T-cell (primary cell): ENCODE measurements around the gene OR6M1. TPM values are rescaled to one million over a fixed set of nuclear protein-coding genes. Genes with fewer than 3 reads are reported as not detected.

ENCODE experiments used
- ATAC-seq, 4 experiments: fragments of 200-7000 bp in 3 of 4; fragments of 150-1000 bp in 1 of 4; cut with Tn5 transposase; replicated peaks in 1 of 4; 1 replicate in 3 of 4; 2 replicates in 1 of 4; pipeline ENCODE4 v1.10.0; 2021; ENCODE audit warnings: moderate library complexity in 3 of 4, mild to moderate bottlenecking in 2 of 4, moderate number of reproducible peaks in 1 of 4
- CTCF ChIA-PET, 2 donors: fragments of 300-600 bp; sonication (Branson Sonifier 250); formaldehyde crosslinking; loops; one replicate each; lab custom pipeline; 2022; ENCODE audit warnings: antibody characterized with exemption in 2 of 2; lab: Charles Lee
- POLR2A ChIA-PET, 2 donors: fragments of 300-600 bp; sonication (Branson Sonifier 250); formaldehyde crosslinking; loops; one replicate each; lab custom pipeline; 2022; ENCODE audit warnings: antibody characterized with exemption in 2 of 2; lab: Charles Lee
- DNase-seq, 35 experiments: peaks; one replicate each; pipeline versions ENCODE4 v3.0.0 to v3.0.0-alpha.2; 2013 to 2023
- H3K27ac ChIP-seq: one replicate; pipeline ENCODE4 v1.5.1; 2013; ENCODE audit warnings: low read length
- H3K27me3 ChIP-seq, 2 experiments: replicated peaks in 1 of 2; 1 replicate in 1 of 2; 2 replicates in 1 of 2; pipeline versions ENCODE4 v1.6.1 to v1.7.0; 2013; ENCODE audit warnings: low read length in 1 of 2, mixed read lengths in 1 of 2; ENCODE audit not compliant: control insufficient read depth in 2 of 2, insufficient read depth in 2 of 2; ENCODE audit errors: extremely low read depth in 1 of 2
- H3K36me3 ChIP-seq, 2 donors: 1 replicate in 1 of 2; 2 replicates in 1 of 2; pipeline versions ENCODE4 v1.6.1 to v1.7.0; 2013; ENCODE audit warnings: low read length in 1 of 2; ENCODE audit not compliant: control insufficient read depth in 2 of 2, insufficient read depth in 1 of 2; ENCODE audit errors: extremely low read depth in 1 of 2
- H3K4me1 ChIP-seq, 2 experiments: 1 replicate in 1 of 2; 2 replicates in 1 of 2; pipeline versions ENCODE4 v1.6.1 to v1.7.0; 2013; ENCODE audit warnings: low read length in 2 of 2, mixed read lengths in 1 of 2; ENCODE audit not compliant: insufficient read depth in 2 of 2, control insufficient read depth in 1 of 2; ENCODE audit errors: extremely low read depth in 1 of 2
- H3K4me3 ChIP-seq, 2 donors: 1 replicate in 1 of 2; 2 replicates in 1 of 2; pipeline versions ENCODE4 v1.5.1 to v1.7.0; 2013; ENCODE audit warnings: mild to moderate bottlenecking in 2 of 2, low read length in 1 of 2, moderate library complexity in 1 of 2; ENCODE audit not compliant: control insufficient read depth in 1 of 2; ENCODE audit errors: extremely low read depth in 1 of 2
- H3K9me3 ChIP-seq: 2 replicates; pipeline ENCODE4 v1.7.0; 2013
- H3K27ac Mint-ChIP-seq, 2 donors: one replicate each; pipeline ENCODE4 v1.8.0; 2020 to 2021; ENCODE audit warnings: mild to moderate bottlenecking in 2 of 2, mixed read lengths in 2 of 2
- H3K27me3 Mint-ChIP-seq, 2 donors: one replicate each; pipeline ENCODE4 v1.8.0; 2021 to 2022; ENCODE audit warnings: mixed read lengths in 2 of 2
- H3K36me3 Mint-ChIP-seq: one replicate; pipeline ENCODE4 v1.8.0; 2021; ENCODE audit warnings: mixed read lengths
- H3K4me1 Mint-ChIP-seq, 3 donors: one replicate each; pipeline ENCODE4 v1.8.0; 2020 to 2022; ENCODE audit warnings: mixed read lengths in 3 of 3, mild to moderate bottlenecking in 1 of 3
- H3K4me3 Mint-ChIP-seq, 3 donors: one replicate each; pipeline ENCODE4 v1.8.0; 2020 to 2022; ENCODE audit warnings: mild to moderate bottlenecking in 3 of 3, mixed read lengths in 3 of 3, moderate library complexity in 3 of 3
- H3K9me3 Mint-ChIP-seq, 3 donors: one replicate each; pipeline ENCODE4 v1.8.0; 2020 to 2022; ENCODE audit warnings: mixed read lengths in 3 of 3
- WGBS: methylation state at CpG from one replicate; pipeline ENCODE4 v1.1.5; 2013; ENCODE audit warnings: missing lambda C conversion rate; ENCODE audit not compliant: insufficient coverage; 5-methylcytosine and 5-hydroxymethylcytosine counted together
- total RNA-seq, 35 experiments: library from RNA in 6 of 35; stranded (reverse) in 6 of 35; fragments of 120-200 nt in 1 of 35; gene quantifications; one replicate each; pipeline versions ENCODE4 v1.2.1 to v1.2.4 and lab custom pipeline; 2013 to 2026

OR6M1 gene
- total RNA-seq, 5 donors from 2014 or later (not counting 1 experiment from before 2014, with no cell fraction given): not detected

DNA sequence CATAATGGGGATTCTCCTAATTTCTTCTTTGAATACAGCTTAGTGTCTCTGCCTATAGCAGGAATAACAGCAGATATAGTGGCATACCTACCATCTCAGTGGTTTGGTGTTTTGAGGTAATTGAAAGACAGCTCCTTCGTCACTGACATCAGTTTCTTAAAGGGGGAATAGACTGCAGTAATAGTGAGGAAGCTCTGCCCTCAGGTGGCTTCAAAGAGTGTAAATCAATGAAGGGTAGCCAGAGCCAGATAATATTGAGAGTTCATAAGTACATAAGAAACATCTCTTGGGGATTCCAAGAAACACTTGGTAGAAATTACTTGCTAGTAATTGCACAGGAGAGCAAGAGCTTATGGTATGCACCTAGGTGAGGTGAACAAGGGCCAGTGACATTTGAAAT is 4.4 kb downstream of the OR6M1 start:
- POLR2A ChIA-PET: no interaction called here
- H3K27me3 Mint-ChIP-seq: peaks cover 2% of the 10 kb centered on the region in 2 donors
- no peaks in the 10 kb centered on the region for H3K27me3 ChIP-seq
- no peak overlapping the region for H3K27ac Mint-ChIP-seq
- 0% methylated on average over 1 of the region's 1 CpG for WGBS
- H3K4me3 Mint-ChIP-seq: no peak overlapping the region
- H3K36me3 ChIP-seq: no peaks in the 10 kb centered on the region
- DNase-seq (no peak), ATAC-seq (no peak)
- no peaks in the 10 kb centered on the region for H3K9me3 ChIP-seq
- H3K4me3 ChIP-seq: no peak overlapping the region
- no peaks in the 10 kb centered on the region for H3K36me3 Mint-ChIP-seq
- CTCF ChIA-PET: no interaction called here
- no peaks in the 10 kb centered on the region for H3K4me1 ChIP-seq
- H3K4me1 Mint-ChIP-seq: no peaks in the 10 kb centered on the region
- H3K27ac ChIP-seq: no peak overlapping the region
- no peaks in the 10 kb centered on the region for H3K9me3 Mint-ChIP-seq

DNA sequence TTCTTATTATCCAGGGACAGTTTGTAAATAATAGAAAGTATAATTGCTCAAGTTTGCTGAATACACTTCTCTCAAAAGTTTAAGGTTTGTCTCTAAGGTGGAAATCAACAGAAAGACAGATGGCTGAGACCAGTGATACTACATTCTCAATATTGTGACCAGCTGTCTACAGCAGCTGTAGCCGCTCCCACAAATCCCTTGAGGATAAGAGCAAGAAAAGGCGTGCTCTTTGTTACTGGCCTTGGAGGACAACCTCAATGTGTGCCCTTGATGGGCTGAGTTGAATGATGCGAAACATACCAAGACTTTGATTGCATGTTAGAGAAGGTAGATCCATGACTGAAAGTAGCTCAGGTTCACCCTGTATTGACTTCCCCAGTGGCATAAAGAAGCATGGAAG is 6.1 kb downstream of the OR6M1 start:
- Mint-ChIP-seq H3K36me3 (no peaks in the 10 kb centered on the region), H3K27me3 (peaks cover 2 to 5% of the 10 kb centered on the region in 2 donors), H3K27ac (no peak overlapping the region), H3K9me3 (no peaks in the 10 kb centered on the region), H3K4me3 (no peak overlapping the region), H3K4me1 (no peaks in the 10 kb centered on the region)
- Histone ChIP-seq H3K4me1 (no peaks in the 10 kb centered on the region), H3K4me3 (no peak overlapping the region), H3K27me3 (no peaks in the 10 kb centered on the region), H3K9me3 (no peaks in the 10 kb centered on the region), H3K27ac (no peak overlapping the region), H3K36me3 (no peaks in the 10 kb centered on the region)
- DNase-seq (no peak), ATAC-seq (no peak)
- 91% methylated on average over 3 of the region's 3 CpGs for WGBS
- CTCF ChIA-PET: no interaction called here
- POLR2A ChIA-PET: no interaction called here

DNA sequence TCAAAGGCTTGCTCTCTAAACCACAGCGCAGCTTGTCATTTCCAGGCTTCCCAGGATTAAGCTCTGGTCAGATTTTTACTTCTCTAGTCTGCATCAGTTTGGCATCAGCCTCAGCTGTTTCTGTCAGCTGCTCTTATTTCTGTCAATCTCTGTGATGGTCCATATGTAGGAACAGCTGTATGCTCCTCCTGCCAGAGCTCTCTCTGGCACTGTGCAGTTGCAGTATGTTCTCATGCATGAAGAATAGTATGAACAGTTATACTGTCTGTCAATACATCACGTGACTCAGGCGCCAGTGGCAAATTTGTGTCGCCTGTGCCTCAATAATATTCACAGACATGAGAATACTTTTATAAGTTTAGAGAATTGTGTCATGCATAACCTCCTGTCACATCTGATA is 6.7 kb downstream of the OR6M1 start:
- Histone ChIP-seq H3K27me3 (no peaks in the 10 kb centered on the region), H3K4me3 (no peak overlapping the region), H3K27ac (no peak overlapping the region), H3K4me1 (no peaks in the 10 kb centered on the region), H3K36me3 (no peaks in the 10 kb centered on the region), H3K9me3 (no peaks in the 10 kb centered on the region)
- DNase-seq (no peak), ATAC-seq (no peak)
- H3K9me3 Mint-ChIP-seq: no peaks in the 10 kb centered on the region
- H3K4me3 Mint-ChIP-seq: no peak overlapping the region
- WGBS: 71% methylated on average over 1 of the region's 4 CpGs
- POLR2A ChIA-PET: interaction anchor here in 1 of 2 donors (0.7 kb wide), 1 partner anchor 1506 kb away, joined by 3 read pairs; no protein-coding TSS in a partner anchor
- peaks cover 2 to 5% of the 10 kb centered on the region in 2 donors for H3K27me3 Mint-ChIP-seq
- CTCF ChIA-PET: no interaction called here
- no peaks in the 10 kb centered on the region for H3K36me3 Mint-ChIP-seq
- H3K27ac Mint-ChIP-seq: no peak overlapping the region
- H3K4me1 Mint-ChIP-seq: no peaks in the 10 kb centered on the region

DNA sequence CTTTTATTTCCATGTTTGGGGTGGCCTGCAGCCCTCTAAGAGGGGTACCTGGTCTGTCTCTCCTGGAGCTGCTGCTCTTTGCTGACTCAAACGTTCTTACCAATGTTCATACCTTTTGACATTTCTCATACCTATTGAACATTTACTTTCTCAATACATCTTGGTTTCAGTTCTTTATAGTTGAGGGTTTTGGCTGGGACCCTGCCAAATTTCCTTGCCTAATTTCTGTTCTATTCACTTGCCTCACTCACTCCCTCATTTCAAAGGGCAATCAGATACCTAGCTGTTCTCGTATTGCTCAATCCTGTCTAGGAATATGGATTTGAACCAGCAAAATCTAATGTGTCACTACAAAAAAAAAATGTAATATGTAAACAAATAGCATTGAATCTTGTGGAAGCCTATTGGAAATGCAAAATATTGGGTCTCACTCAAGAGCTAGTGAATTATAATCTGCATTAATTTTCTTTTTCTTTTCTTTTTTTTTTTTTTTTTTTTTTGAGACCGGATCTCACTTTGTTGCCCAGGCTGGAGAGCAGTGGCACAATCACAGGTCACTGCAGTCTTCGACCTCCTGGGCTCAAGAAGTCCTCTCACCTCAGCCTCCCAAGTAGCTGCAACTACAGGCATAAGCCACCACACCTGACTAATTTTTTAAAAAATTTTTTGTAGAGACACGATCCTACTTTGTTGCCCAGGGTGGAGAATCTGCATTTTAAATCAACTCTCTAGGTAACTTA is 7.5 kb downstream of the OR6M1 start:
- no peaks in the 10 kb centered on the region for H3K9me3 Mint-ChIP-seq
- H3K4me3 Mint-ChIP-seq: no peak overlapping the region
- whole genome bisulfite sequencing: no CpG with 5 or more reads among the region's 5 CpGs
- ChIA-PET POLR2A (interaction anchor here in 1 of 2 donors (0.7 kb wide), 1 partner anchor 1505 kb away, joined by 3 read pairs; no protein-coding TSS in a partner anchor), CTCF (interaction anchor here (0.6 to 0.7 kb wide), 2 partner anchors 16 to 43 kb away, joined by 3 read pairs; no protein-coding TSS in a partner anchor)
- Histone ChIP-seq H3K27me3 (no peaks in the 10 kb centered on the region), H3K4me3 (no peak overlapping the region), H3K9me3 (no peaks in the 10 kb centered on the region), H3K27ac (no peak overlapping the region), H3K4me1 (no peaks in the 10 kb centered on the region), H3K36me3 (no peaks in the 10 kb centered on the region)
- H3K27me3 Mint-ChIP-seq: peaks cover 2 to 5% of the 10 kb centered on the region in 2 donors
- H3K4me1 Mint-ChIP-seq: no peaks in the 10 kb centered on the region
- H3K27ac Mint-ChIP-seq: no peak overlapping the region
- H3K36me3 Mint-ChIP-seq: no peaks in the 10 kb centered on the region
- no peak for DNase-seq
- ATAC-seq: no peak

DNA sequence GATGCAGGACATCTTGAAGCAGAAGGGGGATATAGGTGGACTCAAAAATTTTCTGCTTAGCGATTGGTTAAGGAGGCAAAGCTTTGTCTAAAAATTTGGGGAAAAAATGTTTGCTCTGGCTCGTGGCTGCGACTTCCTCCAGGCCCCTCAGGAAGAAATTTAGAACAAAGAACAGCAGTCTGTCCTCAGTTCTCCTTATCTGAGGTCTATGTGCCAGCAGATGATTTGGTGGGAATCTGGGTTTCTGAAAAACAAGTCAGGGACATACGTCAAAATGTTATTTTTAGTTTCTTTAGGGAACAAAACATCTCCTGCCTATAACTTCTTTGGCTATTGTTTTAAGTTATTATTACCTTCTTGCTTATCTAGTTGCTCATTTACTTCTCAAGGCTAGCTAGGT is 8.1 kb downstream of the OR6M1 start:
- ChIA-PET CTCF (interaction anchor here (0.6 to 0.7 kb wide), 2 partner anchors 17 to 42 kb away, joined by 3 read pairs; no protein-coding TSS in a partner anchor), POLR2A (no interaction called here)
- Mint-ChIP-seq H3K9me3 (no peaks in the 10 kb centered on the region), H3K4me3 (no peak overlapping the region), H3K36me3 (no peaks in the 10 kb centered on the region), H3K4me1 (no peaks in the 10 kb centered on the region), H3K27me3 (peaks cover 3 to 5% of the 10 kb centered on the region in 2 donors), H3K27ac (no peak overlapping the region)
- no peaks in the 10 kb centered on the region for H3K9me3 ChIP-seq
- no peaks in the 10 kb centered on the region for H3K4me1 ChIP-seq
- H3K36me3 ChIP-seq: no peaks in the 10 kb centered on the region
- no peaks in the 10 kb centered on the region for H3K27me3 ChIP-seq
- no peak overlapping the region for H3K4me3 ChIP-seq
- ATAC-seq (no peak), DNase-seq (no peak)
- no peak overlapping the region for H3K27ac ChIP-seq
- 54% methylated on average over 3 of the region's 4 CpGs for WGBS

DNA sequence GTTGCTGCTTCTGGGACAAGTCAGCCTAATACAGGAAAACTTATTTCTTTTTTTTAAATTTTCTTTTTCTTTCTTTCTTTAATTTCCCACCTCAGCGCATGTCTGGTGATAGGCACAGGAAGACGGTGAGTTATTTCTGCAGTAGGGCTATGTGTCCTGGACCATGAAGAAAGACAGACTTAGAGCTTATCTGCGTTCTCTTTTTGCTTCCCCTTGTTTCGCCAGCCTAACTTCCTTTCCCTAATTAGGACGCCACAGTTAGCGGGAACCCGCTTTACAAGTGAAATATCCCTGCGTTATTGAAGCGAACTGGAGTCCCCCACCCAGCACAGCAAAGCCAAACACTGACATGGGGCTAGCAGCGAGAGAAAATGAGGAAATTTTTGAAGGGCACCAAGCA is 8.6 kb downstream of the OR6M1 start:
- H3K27me3 ChIP-seq: no peaks in the 10 kb centered on the region
- POLR2A ChIA-PET: no interaction called here
- DNase-seq: no peak
- H3K9me3 ChIP-seq: no peaks in the 10 kb centered on the region
- Mint-ChIP-seq H3K4me3 (no peak overlapping the region), H3K27ac (no peak overlapping the region), H3K27me3 (peaks cover 5 to 6% of the 10 kb centered on the region in 2 donors), H3K4me1 (no peaks in the 10 kb centered on the region), H3K36me3 (no peaks in the 10 kb centered on the region), H3K9me3 (no peaks in the 10 kb centered on the region)
- CTCF ChIA-PET: no interaction called here
- 66% methylated on average over 3 of the region's 10 CpGs for WGBS
- no peaks in the 10 kb centered on the region for H3K36me3 ChIP-seq
- H3K4me3 ChIP-seq: no peak overlapping the region
- ATAC-seq: no peak
- no peaks in the 10 kb centered on the region for H3K4me1 ChIP-seq
- H3K27ac ChIP-seq: no peak overlapping the region
